Astrocyte (in vitro differentiated cells and primary cell): ENCODE data around the gene LDHD.

ENCODE experiments used
- EZH2 ChIP-seq: IDR thresholded peaks from 2 replicates; pipeline ENCODE4 v1.6.1; 2012; ENCODE audit warnings: mild to moderate bottlenecking, low read length, inconsistent platforms; ENCODE audit not compliant: insufficient read depth
- TF ChIP-seq, protein P1 (sequence below): IDR thresholded peaks from 2 replicates; pipeline ENCODE4 v1.5.1; 2011; ENCODE audit warnings: low read depth, mild to moderate bottlenecking, inconsistent platforms, low read length, moderate library complexity; ENCODE audit not compliant: insufficient read depth

DNA sequence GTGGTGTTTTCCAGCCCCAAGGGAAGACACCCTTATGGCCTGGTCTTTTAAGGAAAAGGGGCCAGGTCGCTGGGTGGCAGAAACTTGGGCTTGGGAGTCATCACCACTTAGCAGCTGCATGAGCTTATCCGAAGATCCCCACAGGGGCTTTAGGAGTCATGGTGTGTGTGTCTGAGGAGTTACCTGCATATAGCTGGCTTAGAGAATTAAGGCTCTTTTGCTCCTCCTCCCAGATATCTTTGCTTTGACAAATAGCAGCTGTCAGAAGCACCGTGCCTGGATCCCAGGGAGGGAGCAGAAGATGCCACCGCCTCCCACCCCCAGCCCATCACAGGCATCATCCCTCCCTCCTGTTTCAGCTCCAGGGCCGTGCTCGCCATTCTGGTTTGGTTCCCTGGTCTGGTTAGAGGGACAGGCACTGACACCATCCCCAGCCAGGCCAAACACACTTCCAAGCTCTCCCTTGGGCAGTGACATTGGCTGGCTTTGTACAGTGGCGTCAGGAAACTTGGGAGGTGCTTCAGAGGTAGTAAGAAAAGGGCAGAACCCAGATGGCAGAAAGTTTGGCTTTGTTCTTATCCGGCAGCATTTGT is 17.4 kb downstream of the LDHD start:
- TF ChIP-seq, protein P1, sequence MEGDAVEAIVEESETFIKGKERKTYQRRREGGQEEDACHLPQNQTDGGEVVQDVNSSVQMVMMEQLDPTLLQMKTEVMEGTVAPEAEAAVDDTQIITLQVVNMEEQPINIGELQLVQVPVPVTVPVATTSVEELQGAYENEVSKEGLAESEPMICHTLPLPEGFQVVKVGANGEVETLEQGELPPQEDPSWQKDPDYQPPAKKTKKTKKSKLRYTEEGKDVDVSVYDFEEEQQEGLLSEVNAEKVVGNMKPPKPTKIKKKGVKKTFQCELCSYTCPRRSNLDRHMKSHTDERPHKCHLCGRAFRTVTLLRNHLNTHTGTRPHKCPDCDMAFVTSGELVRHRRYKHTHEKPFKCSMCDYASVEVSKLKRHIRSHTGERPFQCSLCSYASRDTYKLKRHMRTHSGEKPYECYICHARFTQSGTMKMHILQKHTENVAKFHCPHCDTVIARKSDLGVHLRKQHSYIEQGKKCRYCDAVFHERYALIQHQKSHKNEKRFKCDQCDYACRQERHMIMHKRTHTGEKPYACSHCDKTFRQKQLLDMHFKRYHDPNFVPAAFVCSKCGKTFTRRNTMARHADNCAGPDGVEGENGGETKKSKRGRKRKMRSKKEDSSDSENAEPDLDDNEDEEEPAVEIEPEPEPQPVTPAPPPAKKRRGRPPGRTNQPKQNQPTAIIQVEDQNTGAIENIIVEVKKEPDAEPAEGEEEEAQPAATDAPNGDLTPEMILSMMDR: no peak
- no peak for TF ChIP-seq EZH2
